Gastrocnemius medialis (tissue), 4 donors: ENCODE measurements around the gene TRIM29.

Experiments
- CTCF ChIP-seq, 5 experiments: fragments of 450-650 bp in 3 of 5; fragments of 200-600 bp in 2 of 5; sonication (generic) in 2 of 5; IDR thresholded peaks in 4 of 5; conservative IDR thresholded peaks in 1 of 5; 1 replicate in 4 of 5; 2 replicates in 1 of 5; pipeline ENCODE4 v1.5.1; 2016 to 2019; ENCODE audit warnings: antibody characterized with exemption in 5 of 5, mild to moderate bottlenecking in 3 of 5, moderate library complexity in 3 of 5
- POLR2A ChIP-seq, 2 donors: fragments of 450-650 bp; IDR thresholded peaks; one replicate each; pipeline ENCODE4 v1.6.1; 2017; ENCODE audit warnings: antibody characterized with exemption in 2 of 2, mild to moderate bottlenecking in 2 of 2, moderate library complexity in 2 of 2

GRCh38 chr11:120124355-120124754, 13.6 kb downstream of the TRIM29 start:
- no peak for TF ChIP-seq CTCF (IDR thresholded peaks at IDR 0.05 in 4 of 5, conservative IDR thresholded peaks at IDR 0.05 in 1 of 5)
- no peak for TF ChIP-seq POLR2A (IDR thresholded peaks at IDR 0.05)
